ENCODE measurements around the gene RIPK4. TPM values are rescaled to one million over a fixed set of nuclear protein-coding genes. Genes with fewer than 3 reads are reported as not detected.

Gene RIPK4
- total and polyA plus RNA-seq, 9 donors = 0.08 to 12.4 (median 0.90) TPM

- Histone ChIP-seq H3K36me3 (no peaks in the 10 kb centered on the region), H3K9me3 (no peaks in the 10 kb centered on the region), H3K27ac (no peak overlapping the region), H3K4me1 (ENCODE audit: insufficient read depth) (no peaks in the 10 kb centered on the region), H3K27me3 (no peaks in the 10 kb centered on the region), H3K4me3 (no peak overlapping the region)
- TF ChIP-seq EP300 (IDR thresholded peaks at IDR 0.05) = no peak
- no peak for TF ChIP-seq CTCF (IDR thresholded peaks at IDR 0.05)
- no peak for TF ChIP-seq POLR2A (IDR thresholded peaks at IDR 0.05)
- no peak for DNase-seq
- WGBS, 3 donors = 10 to 16% (median 10%) methylated on average over 22 of the region's 22 CpGs
- intact Hi-C loops (cut with DNase I) = no loop called here
These were observed 5.5 kb downstream of the RIPK4 start for GRCh38 chr21:41761211-41761933.

- WGBS, 3 donors = 68 to 75% (median 70%) methylated on average over 9 of the region's 9 CpGs
These were observed 6.4 kb downstream of the RIPK4 start for GRCh38 chr21:41760411-41760810.

GRCh38 chr21:41759926-41760325, 6.9 kb downstream of the RIPK4 start:
- intact Hi-C loops (cut with DNase I) = loop anchor here in 1 of 4 donors (10.0 kb wide), 1 partner anchor 55 kb away; no protein-coding TSS in a partner anchor

More at GRCh38 chr21:41760411-41760810, 6.4 kb downstream of the RIPK4 start:
- TF ChIP-seq POLR2A (IDR thresholded peaks at IDR 0.05) (no peak), CTCF (IDR thresholded peaks at IDR 0.05) (no peak), EP300 (IDR thresholded peaks at IDR 0.05) (no peak)
- H3K9me3 ChIP-seq = no peaks in the 10 kb centered on the region
- no peaks in the 10 kb centered on the region for H3K4me1 ChIP-seq (ENCODE audit: insufficient read depth)
- no peak overlapping the region for H3K27ac ChIP-seq
- intact Hi-C loops (cut with DNase I) = no loop called here
- no peaks in the 10 kb centered on the region for H3K36me3 ChIP-seq
- no peak overlapping the region for H3K4me3 ChIP-seq
- no peaks in the 10 kb centered on the region for H3K27me3 ChIP-seq
- DNase-seq = no peak

GRCh38 chr21:41759214-41759840, 7.5 kb downstream of the RIPK4 start:
- DNase-seq = no peak
- Histone ChIP-seq H3K27me3 (no peaks in the 10 kb centered on the region), H3K9me3 (no peaks in the 10 kb centered on the region), H3K36me3 (no peaks in the 10 kb centered on the region), H3K4me3 (no peak overlapping the region), H3K4me1 (ENCODE audit: insufficient read depth) (no peaks in the 10 kb centered on the region), H3K27ac (no peak overlapping the region)
- WGBS, 3 donors = 69 to 78% (median 70%) methylated on average over 10 to 11 of the region's 11 CpGs
- no peak for TF ChIP-seq POLR2A (IDR thresholded peaks at IDR 0.05)
- TF ChIP-seq CTCF (IDR thresholded peaks at IDR 0.05) = no peak
- no peak for TF ChIP-seq EP300 (IDR thresholded peaks at IDR 0.05)
- intact Hi-C loops (cut with DNase I) = loop anchor here in 1 of 4 donors (10.0 kb wide), 1 partner anchor 55 kb away; no protein-coding TSS in a partner anchor

More at GRCh38 chr21:41759926-41760325, 6.9 kb downstream of the RIPK4 start:
- DNase-seq = no peak
- Histone ChIP-seq H3K36me3 (no peaks in the 10 kb centered on the region), H3K27ac (no peak overlapping the region), H3K27me3 (no peaks in the 10 kb centered on the region), H3K4me1 (ENCODE audit: insufficient read depth) (no peaks in the 10 kb centered on the region), H3K4me3 (no peak overlapping the region), H3K9me3 (no peaks in the 10 kb centered on the region)
- 88 to 91% (median 89%) methylated on average over 5 of the region's 5 CpGs for WGBS, 3 donors
- TF ChIP-seq CTCF (IDR thresholded peaks at IDR 0.05) = no peak
- no peak for TF ChIP-seq EP300 (IDR thresholded peaks at IDR 0.05)
- TF ChIP-seq POLR2A (IDR thresholded peaks at IDR 0.05) = no peak

All from ovary (tissue), 9 donors.